Measurements from ENCODE around the gene XAB2. TPM values are rescaled to one million over a fixed set of nuclear protein-coding genes. Genes with fewer than 3 reads are reported as not detected.

The XAB2 gene
- total and polyA plus RNA-seq, 9 donors = 4.2 to 71.7 (median 50.8) TPM

GRCh38 chr19:7635670-7636069 is 6.3 kb upstream of the XAB2 start:
- no peak for DNase-seq
- WGBS, 3 donors = 33 to 47% (median 35%) methylated on average over 6 of the region's 6 CpGs
- Histone ChIP-seq H3K4me3 (no peak overlapping the region), H3K27me3 (no peaks in the 10 kb centered on the region), H3K27ac (no peak overlapping the region), H3K4me1 (ENCODE audit: insufficient read depth) (peaks cover under 1% of the 10 kb centered on the region), H3K9me3 (no peaks in the 10 kb centered on the region), H3K36me3 (no peaks in the 10 kb centered on the region)
- TF ChIP-seq CTCF (IDR thresholded peaks at IDR 0.05) = no peak
- no peak for TF ChIP-seq POLR2A (IDR thresholded peaks at IDR 0.05)
- intact Hi-C loops (cut with DNase I) = no loop called here

DNA sequence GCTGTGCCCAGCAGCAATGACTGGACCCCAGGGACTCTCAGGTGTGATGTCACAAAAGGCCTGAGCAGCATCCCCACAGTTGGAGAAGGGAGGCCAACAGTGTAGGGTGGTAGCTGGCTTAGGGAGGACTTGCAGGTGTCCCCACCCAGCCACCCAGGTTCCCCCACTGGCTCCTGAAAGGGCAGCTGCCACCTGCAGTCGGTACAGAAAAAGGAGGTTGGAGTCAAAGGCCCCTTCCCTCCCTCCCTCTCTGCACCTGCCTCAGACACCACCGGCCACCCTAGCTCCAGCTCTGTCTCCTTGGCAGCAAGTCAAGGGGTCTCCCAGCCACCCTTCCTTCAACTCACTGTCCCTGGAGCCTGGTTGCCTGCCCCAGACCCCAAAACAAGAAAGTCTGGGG is 4.4 kb upstream of the XAB2 start, which contains the start of gene PCP2:
Gene PCP2, minus strand, starts transcription at position 22 of the 400 bp plus-strand sequence. CDS start 262 bp downstream, outside the sequence.
- no peak for DNase-seq
- Histone ChIP-seq H3K9me3 (no peaks in the 10 kb centered on the region), H3K27ac (no peak within 1 kb of the TSS), H3K36me3 (no peaks in the 10 kb centered on the region), H3K4me3 (no peak within 1 kb of the TSS), H3K4me1 (ENCODE audit: insufficient read depth) (peaks cover 6% of the 10 kb centered on the region), H3K27me3 (no peaks in the 10 kb centered on the region)
- intact Hi-C loops (cut with DNase I) = no loop called here
- no peak for TF ChIP-seq CTCF (IDR thresholded peaks at IDR 0.05)
- 23 to 36% (median 25%) methylated on average over 2 of the region's 2 CpGs for WGBS, 3 donors

GRCh38 chr19:7632340-7633203 is 3.2 kb upstream of the XAB2 start:
- H3K4me3 ChIP-seq = no peak overlapping the region
- TF ChIP-seq EP300 (IDR thresholded peaks at IDR 0.05) (no peak), POLR2A (IDR thresholded peaks at IDR 0.05) (no peak), CTCF (IDR thresholded peaks at IDR 0.05) (no peak)
- 81 to 89% (median 88%) methylated on average over 40 of the region's 40 CpGs for WGBS, 3 donors
- no peaks in the 10 kb centered on the region for H3K36me3 ChIP-seq
- H3K27ac ChIP-seq = no peak overlapping the region
- H3K27me3 ChIP-seq = no peaks in the 10 kb centered on the region
- H3K4me1 ChIP-seq (ENCODE audit: insufficient read depth) = peaks cover 13% of the 10 kb centered on the region
- H3K9me3 ChIP-seq = no peaks in the 10 kb centered on the region
- intact Hi-C loops (cut with DNase I) = no loop called here
- DNase-seq = no peak

GRCh38 chr19:7631577-7631976 is 2.2 kb upstream of the XAB2 start:
- no peaks in the 10 kb centered on the region for H3K36me3 ChIP-seq
- peaks cover 13% of the 10 kb centered on the region for H3K4me1 ChIP-seq (ENCODE audit: insufficient read depth)
- no peak for DNase-seq
- intact Hi-C loops (cut with DNase I) = no loop called here
- H3K4me3 ChIP-seq = no peak overlapping the region
- H3K9me3 ChIP-seq = no peaks in the 10 kb centered on the region
- 85 to 88% (median 86%) methylated on average over 12 of the region's 12 CpGs for WGBS, 3 donors
- TF ChIP-seq CTCF (IDR thresholded peaks at IDR 0.05) (no peak), EP300 (IDR thresholded peaks at IDR 0.05) (no peak), POLR2A (IDR thresholded peaks at IDR 0.05) (no peak)
- H3K27me3 ChIP-seq = no peaks in the 10 kb centered on the region
- H3K27ac ChIP-seq = no peak overlapping the region

All from ovary (tissue), 9 donors.